GM12873 (cell line): ENCODE results near the gene TMCC2.

Experiments used
- CTCF ChIP-seq: IDR thresholded peaks from 2 replicates; pipeline ENCODE4 v1.5.1; 2012; ENCODE audit warnings: low read depth, mild to moderate bottlenecking, moderate library complexity, low read length, control low read depth; ENCODE audit not compliant: insufficient read depth; ENCODE audit errors: missing control alignments

TMCC2 gene

GRCh38 chr1:205272536-205272935, 44.8 kb downstream of the TMCC2 start:
- TF ChIP-seq CTCF: no peak

GRCh38 chr1:205273551-205273982, 45.8 kb downstream of the TMCC2 start:
- peak; percentile 100 for TF ChIP-seq CTCF

- TF ChIP-seq CTCF: no peak
Observed at GRCh38 chr1:205274041-205274691, 46.4 kb downstream of the TMCC2 start.

- peak; percentile 3 for TF ChIP-seq CTCF
Observed at GRCh38 chr1:205275133-205275532, 47.4 kb downstream of the TMCC2 start.

- no peak for TF ChIP-seq CTCF
Observed at GRCh38 chr1:205275916-205276688, 48.4 kb downstream of the TMCC2 start.

- TF ChIP-seq CTCF: no peak
Observed at GRCh38 chr1:205276689-205277065, 48.9 kb downstream of the TMCC2 start.

GRCh38 chr1:205279986-205280385, 52.2 kb downstream of the TMCC2 start:
- no peak for TF ChIP-seq CTCF
